IMR-90 (cell line): ENCODE data around the gene PRRC1. TPM values are rescaled to one million over a fixed set of nuclear protein-coding genes. Genes with fewer than 3 reads are reported as not detected.
"Not testable (repeated sequence)": the region's sequence is repeated elsewhere in the genome, so short reads cannot be mapped to it uniquely, and the experiment has no call there.

ENCODE experiments used
- ATAC-seq: fragments of 200-7000 bp; cut with Tn5 transposase; 2 replicates; pipeline ENCODE4 v1.9.1; 2020; ENCODE audit warnings: low read depth, mild to moderate bottlenecking, moderate library complexity
- BruUV-seq: library from RNA; stranded (reverse); fragments of 400-500 nt; replicated peaks from 2 replicates; lab custom pipeline; 2021; lab: Mats Ljungman, UMichigan
- CTCF ChIA-PET: fragments of 300-600 bp; formaldehyde crosslinking; extraction: SDS; loops from one replicate; lab custom pipeline; 2021; ENCODE audit warnings: antibody characterized with exemption; lab: Yijun Ruan, JAX
- POLR2A ChIA-PET: fragments of 300-600 bp; sonication (Branson Sonifier 250); formaldehyde crosslinking; loops from one replicate; lab custom pipeline; 2022; ENCODE audit warnings: antibody characterized with exemption; ENCODE audit not compliant: unreplicated experiment; lab: Charles Lee
- DNase-seq: peaks from one replicate; pipeline ENCODE4 v3.0.0; 2013
- H2AFZ ChIP-seq: replicated peaks from 2 replicates; pipeline ENCODE3; 2013; ENCODE audit warnings: low read length, mild to moderate bottlenecking; ENCODE audit not compliant: poor library complexity
- H2AK5ac ChIP-seq: 2 replicates; pipeline ENCODE4 v1.6.1; 2013; ENCODE audit warnings: low read depth, low read length, inconsistent platforms
- H2AK9ac ChIP-seq: replicated peaks from 2 replicates; pipeline ENCODE3; 2013; ENCODE audit warnings: mild to moderate bottlenecking, low read depth, low read length, moderate library complexity; ENCODE audit not compliant: poor library complexity
- H2BK120ac ChIP-seq: 2 replicates; pipeline ENCODE4 v1.6.1; 2013; ENCODE audit warnings: low read depth, low read length, inconsistent platforms
- H2BK15ac ChIP-seq: 3 replicates; pipeline ENCODE4 v1.6.1; 2013; ENCODE audit warnings: low read depth, low read length, inconsistent platforms
- H2BK20ac ChIP-seq: 2 replicates; pipeline ENCODE4 v1.6.1; 2013; ENCODE audit warnings: low read depth, mild to moderate bottlenecking, inconsistent platforms, low read length, moderate library complexity
- H2BK5ac ChIP-seq: 2 replicates; pipeline ENCODE4 v1.6.1; 2013; ENCODE audit warnings: mild to moderate bottlenecking, low read depth, low read length, inconsistent platforms; ENCODE audit not compliant: poor library complexity, severe bottlenecking
- H3K14ac ChIP-seq: replicated peaks from 2 replicates; pipeline ENCODE4 v1.6.1; 2013; ENCODE audit warnings: low read depth, low read length, inconsistent platforms
- H3K18ac ChIP-seq: 2 replicates; pipeline ENCODE4 v1.6.1; 2013; ENCODE audit warnings: low read depth, low read length, control low read depth
- H3K23ac ChIP-seq: 2 replicates; pipeline ENCODE4 v1.6.1; 2013; ENCODE audit warnings: low read depth, low read length, inconsistent platforms
- H3K27ac ChIP-seq: 2 replicates; pipeline ENCODE4 v1.5.1; 2013; ENCODE audit warnings: mild to moderate bottlenecking, control low read depth, low read length; ENCODE audit not compliant: insufficient read depth
- H3K27me3 ChIP-seq: 2 replicates; pipeline ENCODE4 v1.6.1; 2013; ENCODE audit warnings: low read length; ENCODE audit not compliant: control insufficient read depth, insufficient read depth
- H3K36me3 ChIP-seq: 2 replicates; pipeline ENCODE4 v1.6.1; 2013; ENCODE audit warnings: low read length, mixed read lengths; ENCODE audit not compliant: control insufficient read depth, insufficient read depth
- H3K4ac ChIP-seq: 2 replicates; pipeline ENCODE4 v1.6.1; 2013; ENCODE audit warnings: low read depth, low read length, inconsistent platforms
- H3K4me1 ChIP-seq: 2 replicates; pipeline ENCODE4 v1.6.1; 2013; ENCODE audit warnings: low read length, mixed read lengths; ENCODE audit not compliant: control insufficient read depth, insufficient read depth
- H3K4me2 ChIP-seq: 2 replicates; pipeline ENCODE4 v1.6.1; 2013; ENCODE audit warnings: low read depth, mild to moderate bottlenecking, control low read depth, low read length, moderate library complexity
- H3K4me3 ChIP-seq: 2 replicates; pipeline ENCODE4 v1.5.1; 2013; ENCODE audit warnings: low read depth, mild to moderate bottlenecking, control low read depth, low read length, moderate library complexity; ENCODE audit not compliant: insufficient read depth
- H3K56ac ChIP-seq: 2 replicates; pipeline ENCODE4 v1.6.1; 2013; ENCODE audit warnings: low read length, inconsistent platforms; ENCODE audit not compliant: insufficient read depth; ENCODE audit errors: extremely low read depth
- H3K79me1 ChIP-seq, 2 experiments: 2 replicates each; pipeline ENCODE4 v1.6.1; 2013; ENCODE audit warnings: low read length in 2 of 2, inconsistent platforms in 1 of 2, low read depth in 1 of 2
- H3K9ac ChIP-seq: 2 replicates; pipeline ENCODE4 v1.6.1; 2013; ENCODE audit warnings: low read depth, low read length, control low read depth
- H3K9me1 ChIP-seq: 2 replicates; pipeline ENCODE4 v1.6.1; 2013; ENCODE audit warnings: low read length, inconsistent platforms; ENCODE audit not compliant: insufficient read depth
- H3K9me3 ChIP-seq: 2 replicates; pipeline ENCODE4 v1.6.1; 2013; ENCODE audit warnings: low read length; ENCODE audit not compliant: control insufficient read depth, insufficient read depth
- H4K20me1 ChIP-seq: 2 replicates; pipeline ENCODE4 v1.6.1; 2013; ENCODE audit warnings: low read length, inconsistent platforms; ENCODE audit not compliant: insufficient read depth
- H4K5ac ChIP-seq: 2 replicates; pipeline ENCODE4 v1.6.1; 2013; ENCODE audit warnings: mild to moderate bottlenecking, low read depth, low read length, control low read depth
- H4K8ac ChIP-seq, 2 experiments: 2 replicates each; pipeline ENCODE4 v1.6.1; 2013; ENCODE audit warnings: low read depth in 2 of 2, low read length in 2 of 2, control low read depth in 1 of 2, inconsistent platforms in 1 of 2
- H4K91ac ChIP-seq: 2 replicates; pipeline ENCODE4 v1.6.1; 2013; ENCODE audit warnings: low read depth, low read length, inconsistent platforms; ENCODE audit not compliant: insufficient read depth
- BHLHE40 ChIP-seq: fragments of 150-350 bp; IDR thresholded peaks from 2 replicates; pipeline ENCODE4 v1.6.1; 2016; ENCODE audit warnings: mild to moderate bottlenecking, low read depth, low read length
- CHD1 ChIP-seq: IDR thresholded peaks from 2 replicates; pipeline ENCODE4 v1.6.1; 2012; ENCODE audit warnings: low read depth, low read length, improper control_type of control experiment
- FOS ChIP-seq: fragments of 150-350 bp; IDR thresholded peaks from 2 replicates; pipeline ENCODE4 v1.6.1; 2016; ENCODE audit warnings: low read depth, low read length
- MXI1 ChIP-seq: IDR thresholded peaks from 2 replicates; pipeline ENCODE4 v1.6.1; 2012; ENCODE audit warnings: low read depth, mild to moderate bottlenecking, low read length, moderate library complexity, borderline replicate concordance
- RCOR1 ChIP-seq: IDR thresholded peaks from 2 replicates; pipeline ENCODE4 v1.6.1; 2012; ENCODE audit warnings: mild to moderate bottlenecking, low read length, improper control_type of control experiment; ENCODE audit not compliant: insufficient replicate concordance
- WGBS, 2 experiments: methylation state at CpG; one replicate each; pipeline versions ENCODE4 v1.1.5 to v1.1.7; 2013; ENCODE audit warnings: missing lambda C conversion rate in 2 of 2; ENCODE audit not compliant: insufficient read length in 1 of 2; ENCODE audit errors: extremely low coverage in 2 of 2; 5-methylcytosine and 5-hydroxymethylcytosine counted together
- dilution Hi-C: fragments of 300-500 bp; cut with HindIII; formaldehyde crosslinking; loops from one replicate; pipeline ENCODE4 v1.14.3; 2018; ENCODE audit warnings: low sequenced_read_pairs; ENCODE audit not compliant: unreplicated experiment
- in situ Hi-C: fragments of 300-500 bp; cut with MboI; formaldehyde crosslinking; loops from 3 replicates; pipeline ENCODE4 v1.14.3; 2019; ENCODE audit warnings: low sequenced_read_pairs, inconsistent platforms, mixed read lengths
- intact Hi-C: fragments of 100-400 bp; cut with micrococcal nuclease; formaldehyde crosslinking; loops from 2 replicates; pipeline ENCODE4 v1.10.0; 2022
- polyA plus RNA-seq, 3 experiments: library from polyadenylated mRNA; depleted of rRNA; stranded (reverse); fragments of >200 nt; gene quantifications; 2 replicates each; pipeline ENCODE4 v1.2.3, GENCODE V29; 2012; ENCODE audit warnings: low replicate concordance in 1 of 3
- total RNA-seq: library from RNA; depleted of rRNA; stranded (reverse); fragments of >200 nt; gene quantifications from 2 replicates; pipeline ENCODE4 v1.2.3, GENCODE V29; 2012
- TF ChIP-seq, protein P1 (sequence below): conservative IDR thresholded peaks from 2 replicates; pipeline ENCODE4 v1.5.1; 2012; ENCODE audit warnings: mild to moderate bottlenecking, low read depth, low read length, improper control_type of control experiment

The PRRC1 gene
- total and polyA plus RNA-seq, 2 of the 4 experiments (the other 2 are of a cell fraction): 46.8 to 63.1 TPM

DNA sequence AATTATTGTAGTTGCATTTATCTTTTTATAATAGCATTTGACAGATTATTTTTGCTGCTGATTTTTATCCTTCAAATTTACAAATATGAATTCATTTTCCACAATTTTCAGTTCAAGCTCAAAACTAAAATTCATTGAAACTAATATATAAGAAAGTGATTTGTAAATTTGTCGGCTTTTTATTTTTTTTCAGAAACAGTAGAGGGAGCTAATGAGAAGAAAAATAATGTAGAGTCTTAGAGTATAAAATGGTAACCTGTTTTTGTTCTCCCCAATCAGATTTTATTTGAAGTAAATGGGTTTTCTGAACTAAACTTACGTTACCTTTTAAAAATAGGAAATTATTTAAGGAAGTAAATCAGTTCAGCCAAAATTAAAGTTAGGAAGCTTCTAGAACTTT is 19.2 kb downstream of the PRRC1 start:
- Histone ChIP-seq H2BK20ac (no peak overlapping the region), H3K9ac (no peak overlapping the region), H3K14ac (no peak overlapping the region), H3K9me1 (no peaks in the 10 kb centered on the region), H2AFZ (no peak overlapping the region), H4K91ac (no peak overlapping the region), H2BK120ac (no peak overlapping the region), H3K27me3 (no peaks in the 10 kb centered on the region), H2AK5ac (no peak overlapping the region), H4K5ac (no peak overlapping the region), H2BK5ac (no peak overlapping the region), H3K4me1 (no peaks in the 10 kb centered on the region), H3K18ac (no peak overlapping the region), H3K4me3 (no peak overlapping the region), H3K56ac (no peak overlapping the region), H3K9me3 (no peaks in the 10 kb centered on the region), H2BK15ac (no peak overlapping the region), H3K4me2 (no peak overlapping the region), H2AK9ac (no peak overlapping the region), H4K8ac (no peak overlapping the region), H3K4ac (no peak overlapping the region), H3K27ac (no peak overlapping the region), H3K36me3 (peaks cover 40% of the 10 kb centered on the region), H3K79me1 (peaks cover 6 to 12% of the 10 kb centered on the region in 2 experiments; a peak in 3 of 4 replicates), H3K23ac (no peak overlapping the region), H4K20me1 (no peaks in the 10 kb centered on the region; the same call in 1 of the 2 replicates)
- TF ChIP-seq BHLHE40: no peak
- TF ChIP-seq FOS: no peak
- no peak for TF ChIP-seq MXI1
- TF ChIP-seq, protein P1, sequence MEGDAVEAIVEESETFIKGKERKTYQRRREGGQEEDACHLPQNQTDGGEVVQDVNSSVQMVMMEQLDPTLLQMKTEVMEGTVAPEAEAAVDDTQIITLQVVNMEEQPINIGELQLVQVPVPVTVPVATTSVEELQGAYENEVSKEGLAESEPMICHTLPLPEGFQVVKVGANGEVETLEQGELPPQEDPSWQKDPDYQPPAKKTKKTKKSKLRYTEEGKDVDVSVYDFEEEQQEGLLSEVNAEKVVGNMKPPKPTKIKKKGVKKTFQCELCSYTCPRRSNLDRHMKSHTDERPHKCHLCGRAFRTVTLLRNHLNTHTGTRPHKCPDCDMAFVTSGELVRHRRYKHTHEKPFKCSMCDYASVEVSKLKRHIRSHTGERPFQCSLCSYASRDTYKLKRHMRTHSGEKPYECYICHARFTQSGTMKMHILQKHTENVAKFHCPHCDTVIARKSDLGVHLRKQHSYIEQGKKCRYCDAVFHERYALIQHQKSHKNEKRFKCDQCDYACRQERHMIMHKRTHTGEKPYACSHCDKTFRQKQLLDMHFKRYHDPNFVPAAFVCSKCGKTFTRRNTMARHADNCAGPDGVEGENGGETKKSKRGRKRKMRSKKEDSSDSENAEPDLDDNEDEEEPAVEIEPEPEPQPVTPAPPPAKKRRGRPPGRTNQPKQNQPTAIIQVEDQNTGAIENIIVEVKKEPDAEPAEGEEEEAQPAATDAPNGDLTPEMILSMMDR: peak; percentile 35; the same call in 1 of the 2 replicates
- TF ChIP-seq CHD1: no peak
- no peak for TF ChIP-seq RCOR1
- in situ Hi-C loops (no loop called here), intact Hi-C loops (loop anchor here (10.0 kb wide), 1 partner anchor 748 kb away; no protein-coding TSS in a partner anchor), dilution Hi-C loops (no loop called here)
- ChIA-PET POLR2A (no interaction called here), CTCF (interaction anchor here (0.5 to 1.3 kb wide), 4 partner anchors 13 to 60 kb away, joined by 3 read pairs; no protein-coding TSS in a partner anchor)
- no peak for ATAC-seq
- BruUV-seq: no TSS peak
- DNase-seq: peak; percentile 8
- WGBS, 2 experiments: 100% methylated on average over 1 of the region's 2 CpGs; no CpG with 5 or more reads in 1 of the 2 experiments

DNA sequence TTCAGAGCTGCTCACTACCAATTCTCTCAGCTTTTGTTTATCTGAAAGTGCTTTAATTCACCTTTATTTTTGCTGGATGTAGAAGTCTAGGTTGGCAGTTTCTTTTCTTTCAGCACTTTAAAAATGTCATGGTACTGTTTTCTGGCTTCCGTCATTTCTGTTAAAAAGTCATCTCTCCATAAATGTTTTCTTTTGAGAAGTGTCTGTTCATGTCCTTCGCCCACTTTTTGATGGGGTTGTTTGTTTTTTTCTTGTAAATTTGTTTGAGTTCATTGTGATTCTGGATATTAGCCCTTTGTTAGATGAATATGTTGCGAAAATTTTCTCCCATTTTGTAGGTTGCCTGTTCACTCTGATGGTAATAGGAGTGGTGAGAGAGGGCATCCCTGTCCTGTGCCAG is 23.1 kb downstream of the PRRC1 start:
- POLR2A ChIA-PET, H3K4me2 ChIP-seq, H2BK120ac ChIP-seq, H3K9me3 ChIP-seq, dilution Hi-C loops, H2BK5ac ChIP-seq, H3K79me1 ChIP-seq, H3K27me3 ChIP-seq, H3K27ac ChIP-seq, H3K9ac ChIP-seq, H3K4me3 ChIP-seq, H3K18ac ChIP-seq, H3K23ac ChIP-seq, H3K4me1 ChIP-seq, DNase-seq, H4K5ac ChIP-seq, H2AK5ac ChIP-seq, in situ Hi-C loops, H3K9me1 ChIP-seq, intact Hi-C loops, H3K56ac ChIP-seq, CTCF ChIA-PET, H3K14ac ChIP-seq, H4K8ac ChIP-seq, H4K20me1 ChIP-seq, H2BK15ac ChIP-seq, H2BK20ac ChIP-seq, H4K91ac ChIP-seq, ATAC-seq, H2AK9ac ChIP-seq, BruUV-seq, H3K4ac ChIP-seq, H2AFZ ChIP-seq: not testable (repeated sequence)
- peaks cover 21% of the 10 kb centered on the region for H3K36me3 ChIP-seq
- no CpG with 5 or more reads among the region's 3 CpGs for WGBS, 2 experiments
